Spleen (tissue), 11 donors: ENCODE measurements around the gene AHCYL2. TPM values are rescaled to one million over a fixed set of nuclear protein-coding genes. Genes with fewer than 3 reads are reported as not detected.
A peak's percentile ranks its signal among the peaks of the same experiment; 100 is the strongest.

ENCODE experiments used
- DNase-seq: peaks from one replicate; pipeline ENCODE4 v3.0.0-alpha.2; 2020
- H3K27ac ChIP-seq, 8 donors: fragments of 200-600 bp; sonication (generic) in 7 of 8; 1 replicate in 4 of 8; 2 replicates in 4 of 8; pipeline versions ENCODE4 v1.5.0 to v1.8.0; 2016 to 2021; ENCODE audit warnings: inconsistent platforms in 4 of 8, mild to moderate bottlenecking in 4 of 8, moderate library complexity in 1 of 8
- H3K27me3 ChIP-seq, 7 donors: fragments of 200-600 bp; sonication (generic) in 6 of 7; replicated peaks in 1 of 7; 1 replicate in 4 of 7; 2 replicates in 3 of 7; pipeline versions ENCODE4 v1.5.0 to v1.8.0; 2016 to 2021; ENCODE audit warnings: inconsistent platforms in 3 of 7, mild to moderate bottlenecking in 1 of 7
- H3K36me3 ChIP-seq, 6 donors: fragments of 200-600 bp; sonication (generic) in 5 of 6; 1 replicate in 4 of 6; 2 replicates in 2 of 6; pipeline versions ENCODE4 v1.5.0 to v1.8.0; 2016 to 2021; ENCODE audit warnings: inconsistent platforms in 2 of 6
- H3K4me1 ChIP-seq, 6 donors: fragments of 200-600 bp; sonication (generic) in 5 of 6; 1 replicate in 3 of 6; 2 replicates in 3 of 6; pipeline versions ENCODE4 v1.5.0 to v1.8.0; 2016 to 2021; ENCODE audit warnings: inconsistent platforms in 3 of 6
- H3K4me3 ChIP-seq, 8 donors: fragments of 200-600 bp; sonication (generic) in 7 of 8; 1 replicate in 4 of 8; 2 replicates in 4 of 8; pipeline versions ENCODE4 v1.5.0 to v1.8.0; 2016 to 2021; ENCODE audit warnings: inconsistent platforms in 4 of 8, mild to moderate bottlenecking in 4 of 8, moderate library complexity in 2 of 8
- H3K9me3 ChIP-seq, 8 donors: fragments of 200-600 bp; sonication (generic) in 7 of 8; 1 replicate in 4 of 8; 2 replicates in 4 of 8; pipeline versions ENCODE4 v1.5.0 to v1.8.0; 2016 to 2021; ENCODE audit warnings: inconsistent platforms in 4 of 8
- POLR2A ChIP-seq, 3 donors: fragments of 450-650 bp; IDR thresholded peaks; one replicate each; pipeline ENCODE4 v1.5.1; 2017; ENCODE audit warnings: antibody characterized with exemption in 3 of 3, mild to moderate bottlenecking in 1 of 3
- POLR2AphosphoS5 ChIP-seq, 3 donors: sonication (generic); formaldehyde crosslinking; IDR thresholded peaks; one replicate each; pipeline ENCODE4 v1.5.1; 2017; ENCODE audit warnings: antibody characterized with exemption in 3 of 3
- WGBS, 5 donors: extraction: QIAGEN DNeasy Blood & Tissue Kit in 3 of 5; methylation state at CpG; one replicate each; pipeline versions ENCODE4 v1.1.5 to v1.1.7; 2013 to 2018; 5-methylcytosine and 5-hydroxymethylcytosine counted together
- intact Hi-C: fragments of 100-400 bp; cut with DNase I; formaldehyde crosslinking; loops from one replicate; pipeline ENCODE4 v1.15.0; 2023; ENCODE audit warnings: low total_unique reads
- polyA plus RNA-seq, 3 donors: library from polyadenylated mRNA; stranded (reverse); fragments of 200-250 nt; gene quantifications; one replicate each; pipeline ENCODE4 v1.2.1, GENCODE V29; 2013
- total RNA-seq, 7 donors: library from RNA; depleted of rRNA in 3 of 7; stranded (reverse); fragments of >200 nt in 3 of 7; fragmentation: NEBNext Ultra II Directional in 4 of 7; extraction: Animal tissue kit (Norgen Biotek cat#: 25700) in 4 of 7; gene quantifications; one replicate each; pipeline versions ENCODE4 v1.1.0 to v1.2.1, GENCODE V29; 2016 to 2021
- TF ChIP-seq, protein P1 (sequence below), 11 experiments: fragments of 200-600 bp in 7 of 11; fragments of 450-650 bp in 4 of 11; sonication (generic) in 4 of 11; IDR thresholded peaks in 8 of 11; conservative IDR thresholded peaks in 3 of 11; 1 replicate in 7 of 11; 2 replicates in 4 of 11; pipeline versions ENCODE4 v1.4.0 to v1.8.0; 2016 to 2021; ENCODE audit warnings: antibody characterized with exemption in 11 of 11, inconsistent platforms in 4 of 11, mild to moderate bottlenecking in 1 of 11
- donor health status: healthy with polysubstance abuse.
- donor health status: DM: no; HTN: no; CAD: no; lungs with moderate emphysema.
- donor health status: DM: no; HTN: no; CAD: no.
- donor health status: Bipolar disorder and iron deficiency.
- donor health status: healthy.
- donor health status: DM: no; HTN: no; CAD: no.
- donor health status: DM: yes; HTN: yes; CAD: no.

AHCYL2 gene
- total and polyA plus RNA-seq, 10 donors = 3.1 to 20.1 (median 17.8) TPM

DNA sequence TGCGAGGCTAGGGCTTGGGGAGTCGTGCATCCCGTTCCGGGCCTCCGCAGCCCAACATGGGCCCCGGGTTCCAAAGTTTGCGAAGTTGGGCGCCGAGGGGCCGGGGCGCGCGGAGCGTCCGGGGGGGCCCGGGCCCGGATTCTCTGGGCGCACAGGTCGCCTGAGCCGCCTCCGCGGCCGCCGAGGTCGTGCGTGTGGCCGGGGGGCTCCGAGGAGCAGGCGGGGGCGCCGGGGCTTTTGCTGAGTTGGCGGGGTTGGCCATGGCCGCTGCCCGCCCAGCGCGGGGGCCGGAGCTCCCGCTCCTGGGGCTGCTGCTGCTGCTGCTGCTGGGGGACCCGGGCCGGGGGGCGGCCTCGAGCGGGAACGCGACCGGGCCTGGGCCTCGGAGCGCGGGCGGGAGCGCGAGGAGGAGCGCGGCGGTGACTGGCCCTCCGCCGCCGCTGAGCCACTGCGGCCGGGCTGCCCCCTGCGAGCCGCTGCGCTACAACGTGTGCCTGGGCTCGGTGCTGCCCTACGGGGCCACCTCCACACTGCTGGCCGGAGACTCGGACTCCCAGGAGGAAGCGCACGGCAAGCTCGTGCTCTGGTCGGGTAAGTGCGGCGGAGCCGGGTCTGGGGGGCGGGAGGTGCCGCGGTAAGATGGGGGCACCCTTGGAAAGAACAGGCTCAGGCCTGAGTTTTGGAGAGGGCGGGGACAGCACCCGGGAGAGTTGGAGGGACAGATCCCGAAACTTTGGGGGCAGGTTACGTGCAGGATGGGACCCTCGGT is 35.8 kb upstream of the AHCYL2 start:
- Histone ChIP-seq H3K4me1 (peaks cover 5 to 30% (median 21%) of the 10 kb centered on the region in 6 donors), H3K36me3 (no peaks in the 10 kb centered on the region), H3K27me3 (peaks cover 0 to 52% (median 10%) of the 10 kb centered on the region in 7 donors), H3K27ac (no peak overlapping the region), H3K4me3 (peak overlapping the region; percentile 53 to 87 (median 62)), H3K9me3 (no peaks in the 10 kb centered on the region)
- intact Hi-C loops = no loop called here
- TF ChIP-seq, protein P1, sequence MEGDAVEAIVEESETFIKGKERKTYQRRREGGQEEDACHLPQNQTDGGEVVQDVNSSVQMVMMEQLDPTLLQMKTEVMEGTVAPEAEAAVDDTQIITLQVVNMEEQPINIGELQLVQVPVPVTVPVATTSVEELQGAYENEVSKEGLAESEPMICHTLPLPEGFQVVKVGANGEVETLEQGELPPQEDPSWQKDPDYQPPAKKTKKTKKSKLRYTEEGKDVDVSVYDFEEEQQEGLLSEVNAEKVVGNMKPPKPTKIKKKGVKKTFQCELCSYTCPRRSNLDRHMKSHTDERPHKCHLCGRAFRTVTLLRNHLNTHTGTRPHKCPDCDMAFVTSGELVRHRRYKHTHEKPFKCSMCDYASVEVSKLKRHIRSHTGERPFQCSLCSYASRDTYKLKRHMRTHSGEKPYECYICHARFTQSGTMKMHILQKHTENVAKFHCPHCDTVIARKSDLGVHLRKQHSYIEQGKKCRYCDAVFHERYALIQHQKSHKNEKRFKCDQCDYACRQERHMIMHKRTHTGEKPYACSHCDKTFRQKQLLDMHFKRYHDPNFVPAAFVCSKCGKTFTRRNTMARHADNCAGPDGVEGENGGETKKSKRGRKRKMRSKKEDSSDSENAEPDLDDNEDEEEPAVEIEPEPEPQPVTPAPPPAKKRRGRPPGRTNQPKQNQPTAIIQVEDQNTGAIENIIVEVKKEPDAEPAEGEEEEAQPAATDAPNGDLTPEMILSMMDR (IDR thresholded peaks at IDR 0.05 in 8 of 11, conservative IDR thresholded peaks at IDR 0.05 in 3 of 11) = no peak
- TF ChIP-seq POLR2AphosphoS5 (IDR thresholded peaks at IDR 0.05) = peak in 2 of 3 donors; percentile 17 to 36
- DNase-seq = peak; percentile 80
- 1 to 3% (median 2%) methylated on average over 15 to 83 of the region's 83 CpGs for WGBS, 5 donors

DNA sequence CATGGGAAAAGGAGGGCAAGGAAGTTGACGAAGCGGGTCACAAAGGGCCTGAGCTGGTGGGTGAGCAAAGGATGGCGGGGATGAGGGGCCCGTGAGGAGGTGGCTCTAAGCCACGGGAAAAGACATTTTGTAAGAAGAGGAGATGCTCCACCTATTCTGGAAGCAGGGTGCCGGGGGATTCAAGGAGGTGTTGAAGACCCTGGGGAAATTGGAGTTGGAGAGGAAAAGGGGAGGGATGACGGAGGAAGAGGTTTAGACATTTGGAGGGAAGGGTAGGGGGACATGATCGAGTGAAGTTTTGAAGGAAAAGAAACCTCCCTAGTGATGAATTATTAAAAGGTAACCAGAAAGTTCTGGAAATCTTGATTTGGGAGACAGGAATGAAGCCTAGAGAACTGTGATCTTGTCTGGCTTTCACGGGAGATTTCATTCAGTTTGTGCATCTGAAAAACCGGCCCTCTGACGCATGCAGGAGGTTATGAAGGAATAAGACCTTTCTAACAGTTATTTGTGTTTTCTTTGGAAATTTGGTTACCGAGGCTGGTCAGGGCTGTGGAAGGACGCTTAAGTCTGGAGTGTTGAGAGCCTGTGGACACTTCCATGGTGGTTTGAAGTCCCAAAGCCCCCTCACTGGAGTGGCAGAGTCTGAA is 35.0 kb upstream of the AHCYL2 start:
- WGBS, 5 donors = 48 to 58% (median 53%) methylated on average over 13 of the region's 13 CpGs
- peaks cover 5 to 30% (median 21%) of the 10 kb centered on the region in 6 donors for H3K4me1 ChIP-seq

DNA sequence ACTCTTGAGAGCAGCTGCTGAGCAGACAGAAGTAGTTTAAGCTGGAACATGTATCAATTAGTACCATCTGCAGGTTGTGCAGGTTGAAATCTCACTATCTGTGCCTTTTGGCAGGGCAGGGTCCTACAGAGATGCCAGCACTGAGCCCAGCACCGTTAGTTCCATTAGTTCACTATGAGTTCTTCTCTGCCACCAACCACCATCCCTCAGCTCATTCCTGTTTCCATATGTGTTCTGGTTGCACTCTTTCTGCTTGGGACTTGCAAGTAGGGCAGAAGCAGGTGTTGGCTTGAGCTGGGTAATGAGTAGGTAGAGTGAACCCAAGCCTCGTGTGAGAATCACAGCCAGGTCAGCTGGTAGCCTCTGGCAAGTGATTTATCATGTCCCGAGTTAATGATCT is 33.6 kb upstream of the AHCYL2 start:
- no peak for TF ChIP-seq POLR2AphosphoS5 (IDR thresholded peaks at IDR 0.05)
- TF ChIP-seq POLR2A (IDR thresholded peaks at IDR 0.05) = no peak
- TF ChIP-seq, protein P1 (IDR thresholded peaks at IDR 0.05 in 8 of 11, conservative IDR thresholded peaks at IDR 0.05 in 3 of 11) = no peak
- H3K36me3 ChIP-seq = no peaks in the 10 kb centered on the region
- H3K27ac ChIP-seq = no peak overlapping the region
- H3K4me3 ChIP-seq = no peak overlapping the region
- H3K27me3 ChIP-seq = peaks cover 0 to 52% (median 10%) of the 10 kb centered on the region in 7 donors
- whole genome bisulfite sequencing, 5 donors = 86 to 94% (median 88%) methylated on average over 3 of the region's 3 CpGs
- DNase-seq = no peak
- intact Hi-C loops = no loop called here
- H3K4me1 ChIP-seq = peaks cover 5 to 30% (median 21%) of the 10 kb centered on the region in 6 donors
- H3K9me3 ChIP-seq = no peaks in the 10 kb centered on the region

More for the DNA sequence above, 35.0 kb upstream of the AHCYL2 start:
- H3K4me3 ChIP-seq = peak overlapping the region; percentile 53 to 87 (median 62)
- H3K36me3 ChIP-seq = no peaks in the 10 kb centered on the region
- intact Hi-C loops = no loop called here
- no peaks in the 10 kb centered on the region for H3K9me3 ChIP-seq
- no peak for DNase-seq
- peaks cover 0 to 52% (median 10%) of the 10 kb centered on the region in 7 donors for H3K27me3 ChIP-seq
- TF ChIP-seq, protein P1 (IDR thresholded peaks at IDR 0.05 in 8 of 11, conservative IDR thresholded peaks at IDR 0.05 in 3 of 11) = no peak
- no peak for TF ChIP-seq POLR2A (IDR thresholded peaks at IDR 0.05)
- no peak for TF ChIP-seq POLR2AphosphoS5 (IDR thresholded peaks at IDR 0.05)
- H3K27ac ChIP-seq = no peak overlapping the region

DNA sequence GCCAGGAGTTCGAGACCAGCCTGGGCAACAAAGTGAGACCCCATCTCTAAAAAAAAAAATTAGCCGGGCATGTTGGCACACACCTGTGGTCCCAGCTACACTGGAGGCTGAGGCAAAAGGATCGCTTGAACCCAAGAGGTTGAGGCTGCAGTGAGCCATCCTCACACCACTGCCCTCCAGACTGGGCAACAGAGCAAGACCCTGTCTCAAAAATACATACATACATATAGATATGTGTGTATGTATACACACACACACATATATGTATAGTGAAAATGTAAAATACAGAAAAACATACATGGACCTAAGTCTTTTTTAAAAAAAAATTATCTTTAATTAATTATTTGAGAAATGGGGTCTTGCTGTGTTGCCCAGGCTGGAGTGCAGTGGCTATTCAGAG is 30.9 kb upstream of the AHCYL2 start:
- Histone ChIP-seq H3K27me3 (peaks cover 0 to 32% (median 8%) of the 10 kb centered on the region in 7 donors), H3K4me3 (no peak overlapping the region), H3K27ac (no peak overlapping the region), H3K36me3 (no peaks in the 10 kb centered on the region), H3K9me3 (no peaks in the 10 kb centered on the region), H3K4me1 (peaks cover 4 to 20% (median 9%) of the 10 kb centered on the region in 6 donors)
- intact Hi-C loops = no loop called here
- TF ChIP-seq POLR2A (IDR thresholded peaks at IDR 0.05) (no peak), POLR2AphosphoS5 (IDR thresholded peaks at IDR 0.05) (no peak)
- TF ChIP-seq, protein P1 (IDR thresholded peaks at IDR 0.05 in 8 of 11, conservative IDR thresholded peaks at IDR 0.05 in 3 of 11) = no peak
- 81 to 94% (median 92%) methylated on average over 3 of the region's 3 CpGs for WGBS, 5 donors
- no peak for DNase-seq
